Upper lobe of left lung (tissue), 6 donors: ENCODE measurements around the gene GOLGA8J. TPM values are rescaled to one million over a fixed set of nuclear protein-coding genes. Genes with fewer than 3 reads are reported as not detected.

Source experiments
- ATAC-seq, 2 donors: fragments of 200-7000 bp; cut with Tn5 transposase; one replicate each; pipeline ENCODE4 v1.9.1; 2022; ENCODE audit warnings: mild to moderate bottlenecking in 2 of 2, moderate library complexity in 2 of 2; ENCODE audit not compliant: low FRiP score in 2 of 2
- DNase-seq, 2 donors: peaks; one replicate each; pipeline ENCODE4 v3.0.0-alpha.2; 2019 to 2020
- H3K27ac ChIP-seq, 4 donors: fragments of 200-600 bp; sonication (generic); one replicate each; pipeline ENCODE4 v1.5.1; 2016 to 2019
- H3K27me3 ChIP-seq, 4 donors: fragments of 200-600 bp; sonication (generic); one replicate each; pipeline ENCODE4 v1.5.1; 2017 to 2019
- H3K36me3 ChIP-seq, 4 donors: fragments of 200-600 bp; sonication (generic); one replicate each; pipeline ENCODE4 v1.5.1; 2016 to 2019
- H3K4me1 ChIP-seq, 4 donors: fragments of 200-600 bp; sonication (generic); one replicate each; pipeline ENCODE4 v1.5.1; 2018 to 2019
- H3K4me3 ChIP-seq, 4 donors: fragments of 200-600 bp; sonication (generic); one replicate each; pipeline ENCODE4 v1.5.1; 2017 to 2019; ENCODE audit warnings: mild to moderate bottlenecking in 2 of 4, moderate library complexity in 1 of 4
- H3K9me3 ChIP-seq, 4 donors: fragments of 200-600 bp; sonication (generic); one replicate each; pipeline ENCODE4 v1.5.1; 2018 to 2019
- CTCF ChIP-seq, 6 experiments: fragments of 450-650 bp in 4 of 6; fragments of 200-600 bp in 2 of 6; sonication (generic) in 2 of 6; IDR thresholded peaks; one replicate each; pipeline ENCODE4 v1.5.1; 2016 to 2019; ENCODE audit warnings: antibody characterized with exemption in 6 of 6
- EP300 ChIP-seq, 4 donors: sonication (generic); formaldehyde crosslinking; IDR thresholded peaks; one replicate each; pipeline ENCODE4 v1.5.1; 2017; ENCODE audit warnings: antibody characterized with exemption in 4 of 4, control low read depth in 2 of 4
- POLR2A ChIP-seq, 4 donors: fragments of 450-650 bp; IDR thresholded peaks; one replicate each; pipeline ENCODE4 v1.5.1; 2016 to 2017; ENCODE audit warnings: antibody characterized with exemption in 4 of 4, mild to moderate bottlenecking in 2 of 4
- POLR2AphosphoS5 ChIP-seq, 2 donors: sonication (generic); formaldehyde crosslinking; IDR thresholded peaks; one replicate each; pipeline ENCODE4 v1.5.1; 2017; ENCODE audit warnings: antibody characterized with exemption in 2 of 2
- WGBS, 2 donors: methylation state at CpG; one replicate each; pipeline ENCODE4 v1.1.5; 2017 to 2018; 5-methylcytosine and 5-hydroxymethylcytosine counted together
- total RNA-seq, 6 donors: library from RNA; depleted of rRNA in 4 of 6; stranded (reverse); fragments of >200 nt in 4 of 6; gene quantifications; one replicate each; pipeline versions ENCODE4 v1.1.0 to v1.2.1, GENCODE V29; 2016 to 2021
- donor health status: DM: no; HTN: no; CAD: no; lungs with moderate emphysema.
- donor health status: DM: no; HTN: yes; CAD: no; lungs with severe emphysema.

GOLGA8J gene
- total RNA-seq, 6 donors from 2014 or later = not detected

- H3K27ac ChIP-seq = peak overlapping the region in 1 of 4 donors; percentile 20
- no peak for TF ChIP-seq POLR2AphosphoS5 (IDR thresholded peaks at IDR 0.05)
- TF ChIP-seq CTCF (IDR thresholded peaks at IDR 0.05) = no peak
- TF ChIP-seq POLR2A (IDR thresholded peaks at IDR 0.05) = no peak
- TF ChIP-seq EP300 (IDR thresholded peaks at IDR 0.05) = no peak
- ATAC-seq (no peak), DNase-seq (no peak)
- H3K27me3 ChIP-seq = no peaks in the 10 kb centered on the region
- no peaks in the 10 kb centered on the region for H3K9me3 ChIP-seq
- WGBS, 2 donors = 54 to 58% methylated on average over 2 of the region's 2 CpGs
- H3K4me3 ChIP-seq = no peak overlapping the region
- H3K4me1 ChIP-seq = no peaks in the 10 kb centered on the region
- no peaks in the 10 kb centered on the region for H3K36me3 ChIP-seq
These were observed 18.8 kb upstream of the GOLGA8J start for GRCh38 chr15:30063835-30064546.

- Histone ChIP-seq H3K4me1 (no peaks in the 10 kb centered on the region), H3K27ac (peak overlapping the region; percentile 27 to 53 (median 38)), H3K27me3 (no peaks in the 10 kb centered on the region), H3K36me3 (no peaks in the 10 kb centered on the region), H3K4me3 (no peak overlapping the region), H3K9me3 (no peaks in the 10 kb centered on the region)
- DNase-seq = peak in 1 of 2 donors; percentile 39
- peak; percentile 76 to 92 for ATAC-seq
- TF ChIP-seq POLR2A (IDR thresholded peaks at IDR 0.05) (no peak), POLR2AphosphoS5 (IDR thresholded peaks at IDR 0.05) (peak in 1 of 2 donors; percentile 12), CTCF (IDR thresholded peaks at IDR 0.05) (no peak)
- WGBS, 2 donors = 56 to 57% methylated on average over 12 of the region's 12 CpGs
These were observed 17.5 kb upstream of the GOLGA8J start for GRCh38 chr15:30065025-30065801.

- H3K27me3 ChIP-seq = no peaks in the 10 kb centered on the region
- 92% methylated on average over 7 of the region's 7 CpGs for WGBS, 2 donors
- no peak overlapping the region for H3K4me3 ChIP-seq
- no peak overlapping the region for H3K27ac ChIP-seq
- no peaks in the 10 kb centered on the region for H3K9me3 ChIP-seq
- DNase-seq = no peak
- H3K36me3 ChIP-seq = no peaks in the 10 kb centered on the region
- no peak for ATAC-seq
- H3K4me1 ChIP-seq = no peaks in the 10 kb centered on the region
- TF ChIP-seq POLR2A (IDR thresholded peaks at IDR 0.05) = no peak
- TF ChIP-seq POLR2AphosphoS5 (IDR thresholded peaks at IDR 0.05) = no peak
- TF ChIP-seq EP300 (IDR thresholded peaks at IDR 0.05) = no peak
- no peak for TF ChIP-seq CTCF (IDR thresholded peaks at IDR 0.05)
These were observed 14.4 kb upstream of the GOLGA8J start for GRCh38 chr15:30068326-30068725.

- Histone ChIP-seq H3K4me1 (no peaks in the 10 kb centered on the region), H3K27ac (no peak overlapping the region), H3K4me3 (no peak overlapping the region), H3K27me3 (no peaks in the 10 kb centered on the region), H3K36me3 (no peaks in the 10 kb centered on the region), H3K9me3 (no peaks in the 10 kb centered on the region)
- DNase-seq (no peak), ATAC-seq (no peak)
- no peak for TF ChIP-seq POLR2AphosphoS5 (IDR thresholded peaks at IDR 0.05)
- TF ChIP-seq CTCF (IDR thresholded peaks at IDR 0.05) = no peak
- no peak for TF ChIP-seq POLR2A (IDR thresholded peaks at IDR 0.05)
- TF ChIP-seq EP300 (IDR thresholded peaks at IDR 0.05) = no peak
- WGBS, 2 donors = 68 to 78% methylated on average over 7 of the region's 7 CpGs
These were observed 10.1 kb upstream of the GOLGA8J start for GRCh38 chr15:30072630-30073029.
